Measurements from ENCODE around the gene LHFPL5. TPM values are rescaled to one million over a fixed set of nuclear protein-coding genes. Genes with fewer than 3 reads are reported as not detected.

LHFPL5 gene
- total RNA-seq, 4 donors from 2014 or later = not detected

DNA sequence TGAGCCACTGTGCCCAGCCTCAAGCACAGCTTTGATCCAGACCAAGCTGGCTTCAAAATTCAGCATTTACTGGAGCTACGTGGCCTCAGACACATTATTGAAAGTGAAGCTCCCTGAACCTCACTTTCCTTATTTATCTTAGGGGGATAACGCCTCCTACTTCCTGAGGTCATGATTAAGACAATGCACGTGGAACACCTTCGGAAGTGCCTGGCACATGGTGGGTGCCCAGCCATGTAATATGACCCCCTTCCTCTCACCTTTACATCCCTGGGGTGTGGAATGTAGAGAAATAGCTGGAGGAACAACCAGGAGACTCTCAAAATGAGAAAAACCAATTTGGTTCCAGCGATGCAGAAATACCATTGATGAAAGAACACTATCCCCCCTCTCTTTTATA lies 6.4 kb upstream of the LHFPL5 start:
- TF ChIP-seq, protein P1, sequence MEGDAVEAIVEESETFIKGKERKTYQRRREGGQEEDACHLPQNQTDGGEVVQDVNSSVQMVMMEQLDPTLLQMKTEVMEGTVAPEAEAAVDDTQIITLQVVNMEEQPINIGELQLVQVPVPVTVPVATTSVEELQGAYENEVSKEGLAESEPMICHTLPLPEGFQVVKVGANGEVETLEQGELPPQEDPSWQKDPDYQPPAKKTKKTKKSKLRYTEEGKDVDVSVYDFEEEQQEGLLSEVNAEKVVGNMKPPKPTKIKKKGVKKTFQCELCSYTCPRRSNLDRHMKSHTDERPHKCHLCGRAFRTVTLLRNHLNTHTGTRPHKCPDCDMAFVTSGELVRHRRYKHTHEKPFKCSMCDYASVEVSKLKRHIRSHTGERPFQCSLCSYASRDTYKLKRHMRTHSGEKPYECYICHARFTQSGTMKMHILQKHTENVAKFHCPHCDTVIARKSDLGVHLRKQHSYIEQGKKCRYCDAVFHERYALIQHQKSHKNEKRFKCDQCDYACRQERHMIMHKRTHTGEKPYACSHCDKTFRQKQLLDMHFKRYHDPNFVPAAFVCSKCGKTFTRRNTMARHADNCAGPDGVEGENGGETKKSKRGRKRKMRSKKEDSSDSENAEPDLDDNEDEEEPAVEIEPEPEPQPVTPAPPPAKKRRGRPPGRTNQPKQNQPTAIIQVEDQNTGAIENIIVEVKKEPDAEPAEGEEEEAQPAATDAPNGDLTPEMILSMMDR (IDR thresholded peaks at IDR 0.05) = no peak
- ATAC-seq (ENCODE audit: low FRiP score) (no peak), DNase-seq (ENCODE audit: low spot score) (no peak)

- DNase-seq (ENCODE audit: low spot score) = no peak
- ATAC-seq (ENCODE audit: low FRiP score) = no peak
- TF ChIP-seq, protein P1 (IDR thresholded peaks at IDR 0.05) = no peak
These were observed 4.0 kb upstream of the LHFPL5 start for GRCh38 chr6:35801148-35801547.

GRCh38 chr6:35808688-35809087 lies 3.5 kb downstream of the LHFPL5 start:
- DNase-seq (ENCODE audit: low spot score) (no peak), ATAC-seq (ENCODE audit: low FRiP score) (no peak)
- TF ChIP-seq, protein P1 (IDR thresholded peaks at IDR 0.05) = no peak

- TF ChIP-seq, protein P1 (IDR thresholded peaks at IDR 0.05) = no peak
- ATAC-seq (ENCODE audit: low FRiP score) = no peak
- DNase-seq (ENCODE audit: low spot score) = no peak
These were observed 4.7 kb downstream of the LHFPL5 start for GRCh38 chr6:35809809-35810208.

GRCh38 chr6:35810971-35811698 lies 6.0 kb downstream of the LHFPL5 start:
- DNase-seq (ENCODE audit: low spot score) = no peak
- no peak for ATAC-seq (ENCODE audit: low FRiP score)
- TF ChIP-seq, protein P1 (IDR thresholded peaks at IDR 0.05) = no peak

GRCh38 chr6:35811699-35811995 lies 6.5 kb downstream of the LHFPL5 start:
- no peak for ATAC-seq (ENCODE audit: low FRiP score)
- no peak for DNase-seq (ENCODE audit: low spot score)
- TF ChIP-seq, protein P1 (IDR thresholded peaks at IDR 0.05) = no peak

- no peak for ATAC-seq (ENCODE audit: low FRiP score)
- TF ChIP-seq, protein P1 (IDR thresholded peaks at IDR 0.05) = no peak
- no peak for DNase-seq (ENCODE audit: low spot score)
These were observed 12.4 kb downstream of the LHFPL5 start for GRCh38 chr6:35817515-35817914.

Data from omental fat pad (tissue), 4 donors.